Esophagus squamous epithelium (tissue), 4 donors: ENCODE results near the gene FRMD1.

ENCODE experiments used
- CTCF ChIP-seq, 6 experiments: fragments of 450-650 bp in 4 of 6; fragments of 200-600 bp in 2 of 6; sonication (generic) in 2 of 6; IDR thresholded peaks; one replicate each; pipeline ENCODE4 v1.5.1; 2016 to 2019; ENCODE audit warnings: antibody characterized with exemption in 6 of 6, mild to moderate bottlenecking in 4 of 6, moderate library complexity in 4 of 6
- POLR2A ChIP-seq, 4 donors: fragments of 450-650 bp; IDR thresholded peaks; one replicate each; pipeline ENCODE4 v1.6.1; 2017; ENCODE audit warnings: antibody characterized with exemption in 4 of 4, mild to moderate bottlenecking in 4 of 4, moderate library complexity in 3 of 4

GRCh38 chr6:168072261-168072660, 6.8 kb downstream of the FRMD1 start:
- TF ChIP-seq CTCF (IDR thresholded peaks at IDR 0.05): no peak
- no peak for TF ChIP-seq POLR2A (IDR thresholded peaks at IDR 0.05)
